Prostate gland (tissue), 2 donors: ENCODE measurements around the gene DENND5A. TPM values are rescaled to one million over a fixed set of nuclear protein-coding genes. Genes with fewer than 3 reads are reported as not detected.

Source experiments
- DNase-seq: peaks from one replicate; pipeline ENCODE4 v3.0.0-alpha.2; 2019; ENCODE audit warnings: low spot score
- H3K27ac ChIP-seq, 2 donors: fragments of 200-600 bp; sonication (generic); 2 replicates each; pipeline ENCODE4 v1.5.1; 2017 to 2019
- H3K27me3 ChIP-seq: fragments of 200-600 bp; sonication (generic); replicated peaks from 2 replicates; pipeline ENCODE4 v1.5.1; 2019; ENCODE audit not compliant: insufficient read depth
- H3K36me3 ChIP-seq, 2 donors: fragments of 200-600 bp; sonication (generic); 1 replicate in 1 of 2; 2 replicates in 1 of 2; pipeline versions ENCODE4 v1.5.1 to v1.8.1; 2017 to 2019
- H3K4me1 ChIP-seq: fragments of 200-600 bp; sonication (generic); replicated peaks from 2 replicates; pipeline ENCODE4 v1.5.1; 2019
- H3K4me3 ChIP-seq, 2 donors: fragments of 200-600 bp; sonication (generic); 2 replicates each; pipeline ENCODE4 v1.5.1; 2017 to 2019
- H3K9me3 ChIP-seq: fragments of 200-600 bp; sonication (generic); 2 replicates; pipeline ENCODE4 v1.5.1; 2017
- POLR2A ChIP-seq: fragments of 450-650 bp; IDR thresholded peaks from one replicate; pipeline ENCODE4 v1.6.1; 2016; ENCODE audit warnings: antibody characterized with exemption, mild to moderate bottlenecking
- POLR2AphosphoS5 ChIP-seq: sonication (generic); formaldehyde crosslinking; IDR thresholded peaks from one replicate; pipeline ENCODE4 v1.6.1; 2017; ENCODE audit warnings: antibody characterized with exemption
- WGBS: methylation state at CpG from one replicate; pipeline ENCODE4 v1.1.5; 2018; 5-methylcytosine and 5-hydroxymethylcytosine counted together
- intact Hi-C: fragments of 100-400 bp; cut with DNase I; formaldehyde crosslinking; loops from one replicate; pipeline ENCODE4 v1.14.2; 2022
- total RNA-seq, 2 donors: library from RNA; depleted of rRNA; stranded (reverse); fragments of >200 nt; gene quantifications; one replicate each; pipeline ENCODE4 v1.1.0, GENCODE V29; 2016
- TF ChIP-seq, protein P1 (sequence below), 4 experiments: fragments of 200-600 bp in 2 of 4; fragments of 450-650 bp in 2 of 4; sonication (generic) in 2 of 4; IDR thresholded peaks; 1 replicate in 3 of 4; 2 replicates in 1 of 4; pipeline ENCODE4 v1.5.1; 2016 to 2019; ENCODE audit warnings: antibody characterized with exemption in 4 of 4, mild to moderate bottlenecking in 2 of 4, moderate library complexity in 2 of 4

DENND5A gene
- total RNA-seq, 2 donors from 2014 or later: 25.4 to 84.6 TPM

GRCh38 chr11:9143721-9144120, 121.4 kb downstream of the DENND5A start:
- Histone ChIP-seq H3K4me3 (no peak overlapping the region), H3K27ac (no peak overlapping the region), H3K4me1 (peaks cover 15% of the 10 kb centered on the region), H3K27me3 (no peaks in the 10 kb centered on the region), H3K9me3 (no peaks in the 10 kb centered on the region), H3K36me3 (peaks cover 5 to 9% of the 10 kb centered on the region in 2 donors)
- TF ChIP-seq POLR2AphosphoS5 (no peak), POLR2A (no peak)
- TF ChIP-seq, protein P1, sequence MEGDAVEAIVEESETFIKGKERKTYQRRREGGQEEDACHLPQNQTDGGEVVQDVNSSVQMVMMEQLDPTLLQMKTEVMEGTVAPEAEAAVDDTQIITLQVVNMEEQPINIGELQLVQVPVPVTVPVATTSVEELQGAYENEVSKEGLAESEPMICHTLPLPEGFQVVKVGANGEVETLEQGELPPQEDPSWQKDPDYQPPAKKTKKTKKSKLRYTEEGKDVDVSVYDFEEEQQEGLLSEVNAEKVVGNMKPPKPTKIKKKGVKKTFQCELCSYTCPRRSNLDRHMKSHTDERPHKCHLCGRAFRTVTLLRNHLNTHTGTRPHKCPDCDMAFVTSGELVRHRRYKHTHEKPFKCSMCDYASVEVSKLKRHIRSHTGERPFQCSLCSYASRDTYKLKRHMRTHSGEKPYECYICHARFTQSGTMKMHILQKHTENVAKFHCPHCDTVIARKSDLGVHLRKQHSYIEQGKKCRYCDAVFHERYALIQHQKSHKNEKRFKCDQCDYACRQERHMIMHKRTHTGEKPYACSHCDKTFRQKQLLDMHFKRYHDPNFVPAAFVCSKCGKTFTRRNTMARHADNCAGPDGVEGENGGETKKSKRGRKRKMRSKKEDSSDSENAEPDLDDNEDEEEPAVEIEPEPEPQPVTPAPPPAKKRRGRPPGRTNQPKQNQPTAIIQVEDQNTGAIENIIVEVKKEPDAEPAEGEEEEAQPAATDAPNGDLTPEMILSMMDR (IDR thresholded peaks at IDR 0.05): no peak
- DNase-seq: no peak
- WGBS: 67% methylated on average over 1 of the region's 1 CpG
- intact Hi-C loops: no loop called here

- Histone ChIP-seq H3K4me3 (no peak overlapping the region), H3K27ac (no peak overlapping the region), H3K9me3 (no peaks in the 10 kb centered on the region), H3K4me1 (peaks cover 24% of the 10 kb centered on the region), H3K27me3 (no peaks in the 10 kb centered on the region), H3K36me3 (peaks cover 5 to 9% of the 10 kb centered on the region in 2 donors)
- intact Hi-C loops: no loop called here
- 94% methylated on average over 7 of the region's 7 CpGs for WGBS
- TF ChIP-seq POLR2AphosphoS5: no peak
- TF ChIP-seq, protein P1 (IDR thresholded peaks at IDR 0.05): no peak
- no peak for TF ChIP-seq POLR2A
- DNase-seq: no peak
Measured at GRCh38 chr11:9142732-9143131, 122.4 kb downstream of the DENND5A start.

- intact Hi-C loops: no loop called here
- TF ChIP-seq POLR2A: no peak
- TF ChIP-seq, protein P1 (IDR thresholded peaks at IDR 0.05): no peak
- no peak for TF ChIP-seq POLR2AphosphoS5
- H3K27ac ChIP-seq: no peak overlapping the region
- no peaks in the 10 kb centered on the region for H3K9me3 ChIP-seq
- H3K4me3 ChIP-seq: no peak overlapping the region
- 86% methylated on average over 7 of the region's 7 CpGs for WGBS
- no peaks in the 10 kb centered on the region for H3K27me3 ChIP-seq
- no peak for DNase-seq
- H3K36me3 ChIP-seq: peaks cover 5 to 9% of the 10 kb centered on the region in 2 donors
- peaks cover 32% of the 10 kb centered on the region for H3K4me1 ChIP-seq
Measured at GRCh38 chr11:9141186-9141585, 124.0 kb downstream of the DENND5A start.

- H3K27me3 ChIP-seq: no peaks in the 10 kb centered on the region
- TF ChIP-seq POLR2A: no peak
- TF ChIP-seq, protein P1 (IDR thresholded peaks at IDR 0.05): no peak
- TF ChIP-seq POLR2AphosphoS5: no peak
- H3K4me3 ChIP-seq: no peak overlapping the region
- intact Hi-C loops: loop anchor here (2.0 kb wide), 1 partner anchor 225 kb away; no protein-coding TSS in a partner anchor
- H3K4me1 ChIP-seq: peaks cover 32% of the 10 kb centered on the region
- DNase-seq: no peak
- 66% methylated on average over 7 of the region's 7 CpGs for WGBS
- peak overlapping the region; percentile 65 to 72 for H3K27ac ChIP-seq
- H3K36me3 ChIP-seq: peaks cover 5 to 9% of the 10 kb centered on the region in 2 donors
- no peaks in the 10 kb centered on the region for H3K9me3 ChIP-seq
Measured at GRCh38 chr11:9139628-9140357, 125.4 kb downstream of the DENND5A start.
